HG03469 (cell line): Measurements from ENCODE around the gene KCNG1.

Experiments used
- ATAC-seq: cut with Tn5 transposase; IDR thresholded peaks from one replicate; pipeline ENCODE4 v1.9.1; 2021; ENCODE audit warnings: mild to moderate bottlenecking, moderate library complexity, moderate number of reproducible peaks; ENCODE audit not compliant: unreplicated experiment

KCNG1 gene

GRCh38 chr20:51014797-51015722, 7.8 kb downstream of the KCNG1 start:
- no peak for ATAC-seq

DNA sequence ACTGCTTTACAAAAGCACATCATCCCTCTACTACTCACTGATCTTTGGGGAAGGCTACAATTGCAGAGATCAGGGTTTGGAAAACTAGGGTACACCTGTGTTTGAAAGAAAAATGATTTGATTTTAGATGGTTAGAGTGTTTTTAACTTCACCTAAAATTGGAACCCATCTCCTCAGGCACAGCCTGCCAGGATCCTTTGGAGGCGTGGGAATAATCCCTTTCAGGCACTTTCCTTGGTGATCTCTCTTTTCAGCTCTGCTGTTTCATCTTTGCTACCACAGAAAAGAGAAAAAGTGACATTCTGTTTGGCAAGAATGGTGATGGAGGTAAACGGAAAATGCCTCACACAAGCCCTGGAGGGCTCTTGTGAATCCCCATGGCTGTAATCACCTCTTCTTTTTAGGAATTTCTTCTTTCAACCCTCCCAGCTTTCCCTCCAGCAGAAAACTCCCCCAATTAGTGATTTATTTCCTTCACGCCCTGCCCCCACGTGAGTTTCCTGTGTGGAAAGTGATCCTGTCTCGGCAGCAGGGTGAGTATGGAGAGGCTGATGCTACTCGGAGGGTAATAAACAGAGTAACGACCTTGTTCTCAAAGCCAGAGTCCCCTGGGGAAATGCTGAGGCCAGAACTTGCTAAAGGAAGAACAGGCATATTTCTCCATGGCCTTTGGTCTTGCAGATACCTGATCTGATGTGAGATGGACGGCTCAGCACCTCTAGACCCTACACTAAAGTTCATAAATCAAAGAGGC, 9.2 kb downstream of the KCNG1 start:
- no peak for ATAC-seq

- ATAC-seq: no peak
These were observed 10.6 kb downstream of the KCNG1 start for GRCh38 chr20:51012357-51012756.

DNA sequence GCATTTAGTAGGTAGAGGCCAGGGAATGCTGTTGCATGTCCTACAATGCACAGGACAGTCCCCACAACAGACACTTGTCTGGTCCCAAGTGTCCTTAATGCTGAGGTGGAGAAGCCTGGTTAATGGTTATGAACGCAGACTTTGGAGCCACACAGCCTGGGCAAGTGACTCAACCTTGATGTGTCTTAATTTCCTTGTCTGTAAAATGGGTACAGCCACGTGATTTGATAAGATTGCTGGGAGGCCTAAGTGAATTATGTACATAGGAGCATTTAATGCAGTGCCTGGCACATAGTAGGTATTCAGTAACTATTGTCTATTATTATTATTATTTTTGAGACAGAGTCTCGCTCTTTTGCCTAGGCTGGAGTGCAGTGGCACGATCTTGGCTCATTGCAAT, 11.4 kb downstream of the KCNG1 start:
- ATAC-seq: no peak

GRCh38 chr20:51010932-51011331, 12.0 kb downstream of the KCNG1 start:
- no peak for ATAC-seq

DNA sequence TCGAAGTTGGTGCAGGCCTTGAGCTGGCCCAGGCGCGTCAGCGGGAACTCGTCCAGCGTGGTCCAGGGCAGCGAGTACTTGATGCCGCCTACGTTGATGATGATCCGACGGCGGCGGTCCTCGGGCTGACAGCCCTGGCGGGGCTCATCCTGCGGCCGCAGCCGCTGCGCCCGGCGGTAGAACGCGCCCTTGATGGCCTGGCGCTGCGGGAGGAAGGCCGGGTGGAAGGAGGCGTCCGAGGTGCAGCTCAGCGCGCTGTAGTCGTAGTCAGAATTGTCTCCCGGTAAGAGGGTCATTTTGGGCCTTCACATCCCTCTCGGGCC, 12.9 kb downstream of the KCNG1 start:
- ATAC-seq: no peak

- ATAC-seq: no peak
These were observed 13.4 kb downstream of the KCNG1 start for GRCh38 chr20:51009303-51010042.

DNA sequence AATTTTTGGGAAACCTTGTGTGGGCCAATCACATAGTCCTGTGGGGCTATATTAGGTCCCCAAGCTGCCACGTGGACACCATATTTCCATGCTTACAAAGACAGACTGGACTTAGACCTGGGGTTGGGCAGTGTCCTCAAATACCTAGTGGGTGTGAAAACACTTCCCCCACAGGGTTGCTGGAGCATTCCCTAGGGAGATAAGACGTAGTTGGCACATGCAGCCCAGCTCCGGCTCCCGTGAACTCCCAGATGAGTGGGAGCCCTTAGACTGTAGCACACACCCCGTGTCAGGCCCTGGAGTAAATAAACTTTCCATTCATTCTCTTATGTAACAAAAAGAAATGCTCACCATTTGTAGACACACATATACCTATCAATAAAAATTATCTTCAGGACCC, 14.2 kb downstream of the KCNG1 start:
- ATAC-seq: no peak

GRCh38 chr20:51005214-51005613, 17.7 kb downstream of the KCNG1 start:
- no peak for ATAC-seq

DNA sequence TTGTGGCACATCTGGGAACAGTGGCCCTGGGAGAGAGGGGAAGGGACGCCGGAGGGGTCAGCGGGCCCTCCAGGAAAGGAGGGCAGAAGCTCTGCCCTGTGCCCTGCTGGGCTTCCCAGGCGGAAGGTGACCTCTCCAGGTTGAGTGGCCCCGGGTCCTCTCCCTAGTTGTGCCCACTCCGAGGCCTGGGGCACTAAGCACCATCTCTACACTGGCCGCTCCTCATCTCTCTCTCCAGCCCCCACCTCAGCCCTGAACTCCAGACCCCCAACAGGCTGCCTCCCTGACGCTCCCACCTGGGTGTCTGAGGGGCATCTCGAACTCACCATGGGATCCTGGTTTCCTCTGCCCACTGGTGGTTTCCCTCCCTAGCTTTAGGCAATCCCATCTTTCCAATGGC, 18.1 kb downstream of the KCNG1 start:
- no peak for ATAC-seq

GRCh38 chr20:51004305-51004727, 18.6 kb downstream of the KCNG1 start:
- ATAC-seq: no peak

DNA sequence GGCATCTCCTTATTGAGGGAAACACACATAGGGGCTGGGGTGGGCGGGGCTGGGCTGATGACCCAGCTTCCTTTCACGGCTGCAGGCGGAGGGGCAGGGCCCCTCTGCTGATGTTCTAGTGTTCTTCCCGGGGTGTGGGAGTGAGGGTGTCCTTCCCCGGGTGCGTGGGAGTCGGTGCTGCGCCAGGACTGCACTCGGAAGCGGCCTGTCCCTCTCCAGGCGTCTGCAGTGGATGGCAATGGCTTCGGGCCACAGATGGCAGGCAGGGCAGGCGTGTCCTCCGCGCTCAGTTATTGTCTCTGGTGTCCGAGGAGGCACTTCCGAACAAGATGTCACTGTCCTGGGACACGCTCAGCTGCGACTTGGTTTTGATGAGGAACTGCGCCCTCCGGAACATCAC, 19.2 kb downstream of the KCNG1 start:
- ATAC-seq: no peak

GRCh38 chr20:51002633-51003032, 20.3 kb downstream of the KCNG1 start:
- ATAC-seq: no peak

DNA sequence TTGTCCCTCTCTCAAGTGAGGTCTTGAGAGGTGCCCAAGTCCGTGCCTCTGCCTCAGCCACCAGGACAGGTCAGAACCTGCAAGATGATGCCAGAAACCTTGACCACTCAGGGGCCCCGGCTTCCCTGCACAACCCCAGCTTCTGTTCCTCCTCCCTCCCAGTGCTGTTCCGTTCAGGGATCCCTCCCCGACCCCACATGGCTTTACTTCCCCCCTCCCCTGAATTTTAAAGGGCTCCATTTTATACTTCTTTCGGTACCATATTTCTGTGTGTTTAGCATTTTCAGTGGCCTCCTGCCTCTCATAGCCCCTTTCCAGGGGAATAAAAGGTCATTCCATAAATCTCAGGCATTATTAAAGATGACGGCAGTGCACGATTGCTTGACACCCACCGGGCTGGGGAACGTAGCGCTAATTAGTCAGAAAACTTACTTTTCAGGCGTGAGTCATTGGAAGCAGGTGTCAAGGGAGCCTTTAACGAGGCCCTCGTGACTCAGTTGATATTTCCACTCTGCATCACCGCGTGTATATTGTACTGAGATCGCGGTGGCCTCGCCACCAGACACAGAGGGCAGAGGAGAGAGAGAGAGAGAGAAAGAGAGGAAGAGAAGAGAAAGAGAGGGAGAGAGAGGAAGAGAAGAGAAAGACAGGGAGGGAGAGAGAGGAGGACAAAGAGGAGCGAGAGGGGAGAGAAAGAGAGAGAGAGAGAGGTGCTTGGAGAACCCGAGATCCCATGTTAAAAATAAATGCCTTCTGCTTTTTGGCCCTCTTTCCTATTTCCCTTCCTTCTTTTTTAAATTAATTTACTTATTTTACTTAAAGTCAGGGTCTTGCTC, 21.3 kb downstream of the KCNG1 start:
- ATAC-seq: no peak

DNA sequence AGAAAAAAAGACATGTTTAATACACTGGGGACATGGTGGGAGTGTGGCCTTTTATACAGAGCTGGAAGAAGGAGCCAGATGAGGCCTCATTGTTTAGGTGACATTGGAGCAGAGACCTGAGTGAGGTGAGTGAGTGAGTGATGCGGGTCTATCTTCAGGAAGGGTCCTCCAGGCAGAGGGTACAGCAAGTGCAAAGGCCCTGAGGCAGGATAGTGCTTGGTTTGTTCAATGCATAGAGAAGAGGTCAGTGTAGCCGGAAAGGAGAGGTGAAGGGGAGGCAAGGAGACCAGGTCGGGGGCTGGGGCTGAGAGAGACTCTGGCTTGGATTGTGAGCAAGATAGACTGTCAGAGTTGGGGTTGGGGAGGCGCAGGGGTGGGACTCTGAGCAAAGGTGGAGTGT, 23.6 kb downstream of the KCNG1 start:
- no peak for ATAC-seq

- no peak for ATAC-seq
These were observed 25.7 kb downstream of the KCNG1 start for GRCh38 chr20:50996901-50997865.

DNA sequence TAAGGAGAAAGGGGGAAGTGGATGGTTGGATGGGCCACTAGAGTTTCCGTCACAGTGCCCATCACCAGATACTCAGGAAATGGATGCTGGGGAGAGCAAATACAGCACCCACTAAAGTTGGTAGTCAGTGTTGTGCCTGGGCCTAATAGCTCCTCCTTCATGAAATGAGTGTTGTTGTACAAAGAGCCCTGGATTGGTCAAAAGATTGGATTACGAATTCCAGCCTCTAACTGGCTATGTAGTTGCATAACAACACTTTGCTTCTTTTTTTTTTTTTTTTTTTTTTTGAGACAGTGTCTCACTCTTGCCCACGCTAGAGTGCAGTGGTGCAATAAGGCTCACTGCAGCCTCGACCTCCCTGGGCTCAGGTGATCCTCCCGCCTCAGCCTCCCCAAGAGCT, 27.4 kb downstream of the KCNG1 start:
- ATAC-seq: no peak

DNA sequence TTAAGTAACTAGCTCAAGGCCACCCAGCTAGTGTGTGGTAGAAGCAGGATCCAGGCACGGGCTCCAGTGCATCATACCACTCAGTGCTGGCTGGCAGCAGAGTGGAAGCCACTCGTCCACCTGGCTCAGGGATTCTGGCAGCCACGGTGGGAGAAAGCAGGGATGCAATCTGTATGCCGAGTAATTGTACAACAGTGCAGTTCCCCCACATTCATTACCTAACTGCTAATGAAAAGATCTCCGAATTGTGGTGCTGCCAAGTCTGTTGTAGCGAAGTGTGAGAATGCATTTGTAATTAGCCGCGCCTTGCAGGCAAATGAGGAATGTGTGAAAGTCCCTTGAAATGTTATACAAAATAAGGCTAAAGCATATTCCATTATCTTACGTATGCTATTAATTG, 29.0 kb downstream of the KCNG1 start:
- ATAC-seq: no peak

GRCh38 chr20:50992733-50993457, 30.0 kb downstream of the KCNG1 start:
- no peak for ATAC-seq
